GM21717 (cell line): ENCODE data around the gene OPHN1.

Source experiments
- ATAC-seq: cut with Tn5 transposase; IDR thresholded peaks from one replicate; pipeline ENCODE4 v1.9.1; 2021; ENCODE audit warnings: mild to moderate bottlenecking, moderate library complexity; ENCODE audit not compliant: unreplicated experiment

The OPHN1 gene

DNA sequence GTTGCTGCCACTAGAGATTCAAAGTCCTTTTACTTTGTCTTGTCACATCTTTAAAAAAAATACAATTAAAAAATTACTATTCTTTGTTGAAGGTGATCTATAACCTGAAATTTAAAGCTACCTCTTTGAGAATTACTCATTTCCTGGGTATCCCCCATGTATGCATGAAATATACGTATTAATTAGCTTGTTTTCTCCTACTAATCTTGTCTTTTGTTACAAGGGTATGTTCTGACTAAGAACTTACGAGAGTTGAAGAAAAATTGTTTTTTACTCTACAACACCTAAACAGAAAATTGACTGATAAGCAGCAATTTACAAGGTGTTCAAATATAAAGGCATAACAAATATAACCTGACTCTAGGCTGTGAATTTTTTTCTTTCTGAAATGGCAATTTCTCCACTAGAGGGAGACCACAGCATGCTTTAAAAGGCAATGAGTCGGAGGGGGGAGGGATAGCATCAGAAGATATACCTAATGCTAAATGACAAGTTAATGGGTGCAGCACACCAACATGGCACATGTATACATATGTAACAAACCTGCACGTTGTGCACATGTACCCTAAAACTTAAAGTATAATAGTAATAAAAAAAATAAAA is 249.6 kb downstream of the OPHN1 start:
- no peak for ATAC-seq

DNA sequence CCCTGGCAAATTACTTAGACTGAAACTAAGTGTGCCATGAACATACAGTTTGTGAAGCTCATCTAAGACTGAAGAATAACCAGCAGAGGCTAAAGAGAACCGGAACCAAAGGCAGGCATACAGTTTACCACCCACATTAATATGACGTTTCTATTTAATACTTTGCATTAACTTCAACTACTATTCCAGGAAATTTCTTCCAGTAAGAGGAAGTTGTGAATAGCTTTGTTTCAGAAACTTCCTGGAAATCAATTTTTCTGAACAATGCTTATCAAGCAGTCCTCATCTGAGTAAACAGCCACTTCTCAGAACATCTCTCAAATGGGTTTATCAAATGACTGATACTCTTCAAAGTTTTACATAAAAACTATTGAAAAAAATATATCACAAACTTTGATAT is 252.7 kb downstream of the OPHN1 start:
- ATAC-seq = no peak

DNA sequence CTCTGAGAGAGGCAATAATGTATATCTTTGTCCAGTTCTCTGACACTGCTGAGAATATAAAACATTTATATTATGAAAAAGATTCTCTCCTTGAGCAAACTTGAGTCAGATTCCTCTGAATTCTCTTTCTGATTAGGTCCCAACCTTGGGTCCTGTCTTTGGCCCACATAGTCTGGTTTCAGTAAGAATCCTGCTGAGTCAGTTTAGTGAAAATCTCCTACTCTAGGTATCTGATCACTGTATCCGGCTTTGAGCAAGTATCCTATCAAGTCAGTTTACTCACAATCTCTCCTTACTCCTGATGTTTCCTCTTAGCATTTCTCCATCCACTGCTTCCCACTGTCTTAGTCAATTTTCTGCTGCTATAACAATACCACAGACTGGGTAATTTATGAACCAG is 253.9 kb downstream of the OPHN1 start:
- no peak for ATAC-seq

DNA sequence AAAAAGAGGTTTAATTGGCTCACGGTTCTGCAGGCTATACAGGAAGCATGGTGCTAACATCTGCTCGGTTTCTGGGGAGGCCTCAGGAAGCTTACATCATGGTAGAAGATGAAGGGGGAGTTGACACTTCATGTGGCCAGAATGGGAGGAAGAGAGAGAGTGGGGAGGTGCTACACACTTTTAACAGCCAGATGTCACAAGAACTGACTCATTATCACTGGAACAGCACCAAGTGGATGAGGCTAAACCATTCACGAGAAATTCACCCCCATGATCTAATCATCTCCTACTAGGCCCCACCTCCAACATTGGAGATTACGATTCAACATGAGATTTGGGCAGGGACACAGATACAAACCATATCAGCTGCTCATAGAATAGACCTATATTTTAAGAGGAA is 255.8 kb downstream of the OPHN1 start:
- ATAC-seq = no peak

DNA sequence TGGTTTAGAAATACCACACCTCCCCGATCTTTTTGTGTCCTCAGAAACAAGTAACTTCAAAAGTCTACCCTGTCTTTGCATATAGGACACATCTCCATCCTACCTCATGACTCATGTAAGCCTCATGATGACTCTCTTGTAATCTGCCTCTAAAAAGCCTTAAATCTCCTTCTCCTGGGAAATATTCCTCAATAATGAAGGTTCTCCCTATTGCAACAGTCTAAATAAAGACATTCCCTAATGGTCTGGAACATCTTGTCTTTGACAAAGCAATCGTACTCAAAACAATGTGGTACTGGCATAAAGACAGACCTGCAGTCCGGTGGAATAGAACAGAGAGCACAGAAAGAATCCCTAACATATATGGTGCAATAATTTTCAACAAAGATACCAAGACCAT is 257.7 kb downstream of the OPHN1 start:
- ATAC-seq = no peak

DNA sequence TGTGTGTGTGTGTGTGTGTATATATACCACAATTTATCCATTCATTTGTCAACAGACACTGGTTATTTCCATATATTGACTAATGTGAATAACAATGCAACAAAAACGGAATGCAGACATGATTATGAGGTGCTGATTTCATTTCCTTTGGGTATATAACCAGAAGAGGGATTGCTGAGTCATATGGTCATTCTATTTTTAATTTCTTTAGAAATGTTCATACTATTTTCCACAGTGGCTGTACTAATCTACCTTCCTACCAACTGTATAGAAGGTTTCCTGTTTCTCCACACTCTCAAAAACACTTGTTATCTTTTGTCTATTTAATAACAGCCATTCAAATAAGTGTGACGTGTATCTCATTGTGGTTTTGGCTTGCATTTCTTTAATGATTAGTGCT is 269.9 kb downstream of the OPHN1 start:
- no peak for ATAC-seq

DNA sequence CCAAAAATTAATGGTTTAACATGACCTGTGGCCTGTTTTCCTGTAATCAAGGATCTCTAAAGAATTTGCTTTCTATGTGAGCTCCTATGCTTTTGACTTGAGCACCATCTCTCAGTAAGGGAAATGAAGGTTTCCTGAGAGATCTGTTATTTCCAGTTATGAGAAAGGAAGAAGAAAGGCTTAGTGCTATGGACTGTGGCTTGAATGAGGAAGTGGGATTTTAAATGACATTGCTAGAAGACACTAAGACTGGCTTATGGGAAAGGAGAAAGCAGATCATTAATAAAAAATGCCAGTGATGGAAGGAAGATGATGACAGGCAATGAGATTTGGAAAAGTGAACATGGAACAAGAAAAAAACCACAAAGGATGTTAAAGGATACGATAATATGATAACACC is 285.4 kb downstream of the OPHN1 start:
- no peak for ATAC-seq

DNA sequence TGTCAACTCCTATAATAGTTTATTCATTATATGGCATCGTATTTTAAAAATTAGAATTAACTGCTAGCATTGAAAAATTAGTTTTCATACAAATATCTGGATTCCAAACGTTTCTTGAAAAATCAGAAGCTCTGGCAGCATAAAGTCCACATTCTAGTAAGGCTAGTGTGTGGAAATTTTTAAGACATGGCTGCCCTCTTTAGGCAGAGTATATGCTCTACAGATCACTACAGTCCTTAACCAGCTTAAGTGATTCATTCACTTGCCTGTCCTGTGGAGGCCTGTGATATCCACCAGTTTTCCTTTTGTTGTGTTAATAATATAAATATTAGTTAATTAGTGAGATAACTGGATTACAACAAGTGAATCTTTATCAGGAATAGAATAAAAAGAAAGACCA is 287.2 kb downstream of the OPHN1 start:
- ATAC-seq = no peak

DNA sequence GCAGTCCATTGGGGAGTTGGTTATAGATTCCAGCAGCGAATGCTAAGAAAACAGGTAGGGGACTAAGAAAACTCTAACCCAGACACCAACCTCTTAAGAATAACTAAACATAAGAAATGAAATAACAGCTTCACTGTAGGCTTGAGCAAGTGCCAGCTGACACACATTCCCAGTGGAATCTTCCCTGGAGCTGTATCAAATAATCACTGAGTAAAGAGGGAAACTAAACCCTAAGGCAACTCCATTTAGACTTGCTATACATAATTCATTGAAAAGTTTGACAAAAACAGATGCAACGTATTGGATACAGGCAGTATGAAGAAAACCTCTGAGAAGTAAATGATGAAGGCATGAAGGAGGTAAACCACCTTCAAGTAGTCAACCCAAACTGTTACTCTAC is 293.5 kb downstream of the OPHN1 start:
- ATAC-seq = no peak

DNA sequence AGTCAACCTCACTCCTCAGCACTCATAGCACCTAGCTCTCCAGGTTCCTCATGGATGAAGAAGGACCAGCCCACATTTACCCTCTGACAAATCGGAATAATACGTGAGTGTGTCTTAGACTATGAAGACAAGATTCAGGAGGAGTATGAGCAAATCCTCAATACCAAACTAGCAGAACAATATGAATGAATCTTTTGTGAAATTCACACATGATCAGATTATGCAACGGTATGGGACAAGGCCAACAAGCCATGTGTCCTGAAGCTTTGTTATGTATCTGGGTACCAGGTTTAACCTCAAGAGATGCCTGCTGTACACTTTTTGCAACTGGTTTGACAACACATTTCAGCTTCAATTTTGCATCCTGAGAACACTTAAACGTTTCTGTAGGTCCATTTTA is 300.1 kb downstream of the OPHN1 start:
- ATAC-seq = no peak

DNA sequence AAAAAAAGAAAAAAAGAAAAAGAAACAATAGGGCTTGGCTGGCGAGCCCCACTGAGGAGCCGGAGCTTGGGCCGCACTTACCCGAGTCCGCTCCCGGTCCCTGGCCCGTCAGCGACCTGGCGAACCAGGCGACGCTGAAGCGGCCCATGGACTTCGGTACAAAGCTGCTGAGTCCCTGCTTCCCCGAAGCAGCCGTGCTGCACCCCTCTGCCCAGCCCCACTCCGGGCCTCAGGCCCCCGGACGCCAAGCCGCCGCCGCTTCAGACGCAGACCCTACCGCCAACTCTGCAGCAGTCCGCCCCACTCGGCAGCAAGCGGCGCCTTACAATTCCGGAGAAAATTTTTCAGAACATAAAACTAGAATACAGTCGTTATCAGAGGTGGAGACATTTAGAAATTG is 300.5 kb downstream of the OPHN1 start:
- ATAC-seq = no peak

DNA sequence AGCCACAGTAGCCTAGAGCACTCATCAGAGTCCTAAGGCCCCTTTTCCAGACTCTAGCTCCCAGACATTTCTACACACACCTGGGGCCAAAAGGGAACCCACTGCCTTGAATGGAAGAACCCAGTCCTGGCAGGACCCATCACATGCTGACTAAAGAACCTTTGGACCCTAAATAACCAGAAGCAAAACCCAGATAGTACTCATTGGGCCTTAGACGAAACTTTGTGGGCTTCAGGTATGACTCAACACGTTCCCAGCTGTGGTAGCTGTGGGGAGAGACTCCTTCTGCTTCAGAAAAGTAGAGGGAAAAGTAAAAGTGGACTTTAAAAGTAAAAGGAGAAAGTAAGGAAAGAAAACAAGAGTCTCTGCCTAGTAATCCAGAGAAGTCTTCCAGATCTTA is 311.5 kb downstream of the OPHN1 start:
- ATAC-seq = no peak

DNA sequence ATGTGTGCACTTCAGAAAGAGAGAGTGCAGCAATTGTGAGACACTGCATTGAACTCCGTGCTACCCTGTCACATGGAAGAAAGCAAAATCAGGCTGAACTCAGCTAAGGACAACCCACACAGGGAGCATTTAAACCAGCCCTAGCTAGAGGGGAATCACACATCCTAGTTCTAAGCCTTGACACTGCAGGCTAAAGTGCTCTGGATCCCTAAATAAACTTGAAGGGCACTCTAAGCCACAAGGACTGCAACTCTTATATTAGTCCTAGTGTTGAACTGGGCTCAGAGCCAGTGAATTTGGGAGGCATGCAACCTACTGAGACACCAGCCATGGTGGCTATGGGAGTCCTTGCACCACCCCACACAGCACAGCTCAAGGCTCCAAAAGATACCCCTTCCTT is 311.9 kb downstream of the OPHN1 start:
- no peak for ATAC-seq

DNA sequence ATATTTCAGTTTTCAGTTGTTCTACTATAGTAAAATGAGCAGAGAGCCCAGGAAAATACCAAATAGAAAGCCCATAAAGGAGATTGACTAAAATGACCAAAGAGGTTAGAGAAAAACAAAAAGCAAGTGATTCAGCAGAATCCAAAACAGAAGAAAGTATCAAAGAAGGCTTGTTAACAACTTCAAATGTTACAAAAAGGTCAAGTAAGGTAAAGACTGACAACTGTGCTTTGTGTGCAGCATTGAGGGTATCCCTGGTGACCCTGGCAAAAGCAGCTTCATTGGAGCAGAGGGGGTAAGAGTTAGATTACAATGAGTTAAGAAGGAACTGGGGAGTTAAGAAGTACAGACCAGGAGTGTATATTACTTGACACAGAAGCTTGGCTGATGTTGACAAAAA is 317.9 kb downstream of the OPHN1 start:
- ATAC-seq = no peak

DNA sequence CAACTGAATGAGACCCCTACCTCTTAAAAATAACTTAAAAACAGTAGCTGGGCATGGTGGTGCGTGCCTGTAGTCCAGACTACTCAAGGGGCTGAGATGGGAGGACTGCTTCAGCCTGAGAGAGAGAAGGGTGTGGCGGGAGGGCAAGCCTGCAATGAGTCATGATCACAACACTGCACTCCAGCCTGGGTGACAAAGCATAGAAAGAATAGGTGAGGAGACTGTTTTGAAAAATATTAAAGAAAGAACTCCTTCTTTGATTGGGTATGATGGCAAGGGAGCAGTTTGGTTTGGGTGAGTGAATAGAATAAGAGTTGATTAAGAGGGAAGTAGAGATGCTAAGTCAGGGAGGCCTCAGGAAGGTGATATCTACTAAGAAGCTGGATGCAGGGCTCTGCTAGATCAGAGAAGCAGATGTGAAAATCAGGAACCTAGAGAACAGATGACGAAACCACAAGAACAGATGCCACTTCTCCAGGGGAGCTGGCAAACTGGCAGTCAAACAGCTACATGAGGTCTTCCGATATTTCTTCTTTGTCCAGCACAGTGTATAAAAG is 318.6 kb downstream of the OPHN1 start:
- no peak for ATAC-seq

DNA sequence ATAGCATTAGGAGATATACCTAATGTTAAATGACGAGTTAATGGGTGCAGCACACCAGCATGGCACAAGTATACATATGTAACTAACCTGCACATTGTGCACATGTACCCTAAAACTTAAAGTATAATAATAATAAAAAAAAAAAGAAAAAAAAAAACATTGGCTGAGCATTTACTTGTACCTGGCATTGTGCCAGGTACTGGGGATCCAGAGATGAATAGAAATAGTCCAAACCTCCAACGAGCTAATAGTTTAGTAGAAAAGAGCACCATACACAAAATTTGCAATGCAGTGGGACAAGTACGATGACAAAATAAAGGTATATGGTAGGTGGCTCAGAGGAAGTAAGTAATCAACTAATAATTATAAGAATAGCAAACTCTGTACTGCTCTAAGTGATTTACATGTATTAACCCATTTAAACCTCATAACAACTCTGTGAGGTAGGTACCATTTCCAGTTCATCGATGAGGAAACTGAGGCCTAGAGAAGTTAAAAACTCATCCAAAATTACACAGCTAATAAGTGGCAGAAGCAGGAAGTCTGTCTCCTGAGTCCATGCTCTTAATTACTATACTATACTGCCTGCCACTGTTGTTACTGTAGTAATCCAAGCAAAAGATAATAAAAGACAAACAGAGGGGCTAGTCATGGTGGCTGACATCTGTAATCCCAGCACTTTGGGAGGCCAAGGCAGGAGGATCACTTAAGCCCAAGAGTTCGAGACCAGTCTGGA is 319.3 kb downstream of the OPHN1 start:
- ATAC-seq = no peak

DNA sequence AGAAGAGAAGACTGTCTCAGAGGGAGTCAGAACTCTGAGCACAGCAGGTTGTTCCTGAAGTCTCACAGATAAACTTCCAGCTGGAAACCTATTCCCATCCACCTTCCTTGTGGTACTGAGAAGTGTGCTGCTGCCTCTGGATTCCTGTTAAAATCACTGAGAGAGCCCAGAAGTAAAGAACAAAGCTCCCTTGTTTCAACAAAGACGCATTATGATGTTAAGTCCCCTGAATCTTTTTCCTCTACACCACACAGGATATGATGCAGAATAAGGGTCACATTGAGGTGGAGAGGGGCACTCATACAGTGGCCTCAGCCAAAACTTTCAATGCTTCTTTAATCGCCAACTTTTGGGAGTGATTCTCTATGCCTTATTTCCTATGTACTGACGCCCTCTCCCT is 321.0 kb downstream of the OPHN1 start:
- no peak for ATAC-seq

DNA sequence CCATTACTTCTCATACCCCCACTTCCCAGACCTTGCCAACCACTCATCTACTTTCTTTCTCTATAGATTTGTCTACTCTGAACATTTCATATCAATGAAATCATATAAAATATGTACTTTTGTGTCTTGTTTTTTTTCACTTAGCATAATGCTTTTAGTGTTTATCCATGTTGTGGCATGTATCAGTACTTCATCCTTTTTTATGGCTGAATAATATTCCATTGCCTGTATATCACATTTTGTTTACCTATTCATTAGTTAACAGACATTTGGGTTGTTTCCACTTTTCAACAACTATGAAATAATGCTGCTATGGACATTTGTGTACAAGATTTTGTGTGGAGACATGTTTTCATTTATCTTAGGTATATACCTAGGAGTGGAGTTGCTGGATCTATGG is 324.1 kb downstream of the OPHN1 start:
- no peak for ATAC-seq

DNA sequence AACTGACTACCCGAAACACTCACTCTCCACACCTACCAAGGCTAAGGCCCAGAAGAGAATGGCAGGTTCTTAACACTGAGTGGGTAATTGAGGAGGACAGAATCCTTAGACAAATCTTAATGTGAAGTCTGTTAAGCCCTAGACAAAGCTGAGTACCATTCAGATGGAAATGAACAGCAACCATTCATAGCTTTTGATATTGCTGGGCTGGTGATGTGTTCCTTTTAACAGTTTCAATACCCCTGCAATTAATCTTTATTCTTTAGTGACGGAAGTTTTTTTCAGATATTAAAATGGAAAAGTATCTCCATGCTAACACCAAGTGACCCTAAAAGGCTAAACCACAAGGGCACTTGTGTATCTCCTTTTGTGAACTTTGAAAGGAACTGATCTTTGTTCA is 334.9 kb downstream of the OPHN1 start:
- ATAC-seq = no peak

DNA sequence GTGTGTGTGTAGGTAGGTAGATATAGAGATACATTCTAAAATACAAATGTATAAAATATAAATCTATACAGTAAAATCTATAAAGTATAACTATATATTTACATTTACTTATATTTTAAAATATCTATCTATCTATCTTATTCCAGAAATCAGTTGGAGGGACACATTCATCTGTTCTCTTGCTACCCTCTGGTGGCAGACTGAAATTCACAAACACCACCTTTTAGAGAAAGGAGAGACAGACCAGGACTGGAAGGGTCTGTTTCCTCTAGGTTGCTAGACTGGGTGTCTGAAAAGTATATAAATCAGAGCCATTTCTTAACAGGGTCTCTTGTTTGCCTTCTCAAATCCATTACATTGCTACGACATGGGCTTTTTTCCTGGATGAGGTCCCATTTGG is 343.0 kb downstream of the OPHN1 start:
- ATAC-seq = no peak

DNA sequence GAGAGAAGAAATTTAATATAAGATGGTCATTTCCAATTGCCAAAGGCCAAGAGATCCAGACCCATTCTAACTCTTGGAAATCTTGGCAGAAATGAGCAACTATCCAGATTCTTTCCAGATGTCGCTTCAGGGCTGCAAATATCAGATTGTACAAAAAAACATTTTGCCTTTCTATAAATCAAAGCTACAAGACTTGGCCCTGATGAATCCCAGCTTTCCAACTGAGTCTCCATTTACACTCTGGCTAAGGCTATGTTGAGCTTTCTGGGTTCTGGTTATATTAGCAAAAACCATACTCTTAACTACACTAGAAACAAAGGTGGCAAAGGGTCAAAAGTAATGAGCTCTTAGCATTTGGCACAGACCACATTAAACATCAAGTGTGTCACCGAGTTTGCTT is 345.8 kb downstream of the OPHN1 start:
- ATAC-seq = no peak

DNA sequence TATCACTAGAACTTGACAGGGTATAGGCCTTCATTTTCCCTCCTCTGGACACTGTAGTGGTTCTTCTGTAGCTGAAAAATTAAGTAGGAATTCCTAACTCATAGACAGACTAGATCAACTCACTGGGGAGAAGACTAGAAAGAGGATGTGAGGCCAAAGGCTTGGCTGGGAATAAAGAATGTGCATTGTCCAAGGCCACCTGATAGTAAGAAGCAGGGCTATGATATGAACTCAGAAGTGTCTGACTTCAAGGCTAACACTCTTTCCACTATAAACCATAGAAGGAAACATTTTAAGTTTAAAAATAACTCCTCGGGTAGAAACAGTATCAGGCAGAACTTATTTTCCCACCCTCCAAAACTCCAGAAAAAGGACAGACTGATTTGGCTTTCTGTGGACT is 346.6 kb downstream of the OPHN1 start:
- ATAC-seq = no peak

DNA sequence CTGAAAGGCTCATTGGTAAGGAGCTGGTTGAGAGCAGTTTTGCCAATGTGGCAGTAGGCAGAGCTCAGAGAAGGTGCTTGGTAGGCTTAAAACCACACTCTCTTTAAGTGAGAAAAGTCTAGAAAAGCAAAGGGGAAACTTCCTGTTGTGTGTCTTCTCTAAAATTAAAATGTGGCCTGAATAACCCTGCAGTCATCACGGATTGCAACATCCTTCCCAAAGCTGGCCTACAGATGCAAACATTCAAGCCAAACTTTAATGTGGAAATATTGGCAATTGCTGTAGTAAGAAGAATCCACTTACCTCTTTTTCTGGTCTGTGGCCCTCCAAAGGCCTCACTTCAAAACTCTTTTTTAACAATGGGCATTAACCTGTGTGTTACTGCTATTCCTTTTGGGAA is 348.5 kb downstream of the OPHN1 start:
- no peak for ATAC-seq
